WTC11 (cell line): ENCODE measurements around the gene C17orf75. TPM values are rescaled to one million over a fixed set of nuclear protein-coding genes. Genes with fewer than 3 reads are reported as not detected.

Experiments
- ATAC-seq: fragments of 200-7000 bp; cut with Tn5 transposase; 2 replicates; pipeline ENCODE4 v1.10.0; 2021; ENCODE audit warnings: mild to moderate bottlenecking, moderate library complexity
- CTCF ChIA-PET: fragments of 300-600 bp; sonication (Branson Sonifier 250); formaldehyde crosslinking; loops from one replicate; lab custom pipeline; 2021; ENCODE audit warnings: antibody characterized with exemption; lab: Charles Lee
- POLR2A ChIA-PET: fragments of 350-600 bp; sonication (Branson Sonifier 250); formaldehyde crosslinking; loops from one replicate; lab custom pipeline; 2021; ENCODE audit warnings: antibody characterized with exemption; lab: Charles Lee
- DNase-seq: peaks from one replicate; pipeline ENCODE4 v3.0.0; 2021; ENCODE audit warnings: low spot score
- H3K27ac Mint-ChIP-seq: 2 replicates; pipeline ENCODE4 v1.8.0; 2021; ENCODE audit warnings: mixed read lengths
- H3K27me3 Mint-ChIP-seq: 2 replicates; pipeline ENCODE4 v1.8.0; 2021; ENCODE audit warnings: low read depth, mild to moderate bottlenecking, moderate library complexity, mixed read lengths
- H3K36me3 Mint-ChIP-seq: 2 replicates; pipeline ENCODE4 v1.8.0; 2021; ENCODE audit warnings: mixed read lengths
- H3K4me1 Mint-ChIP-seq: 2 replicates; pipeline ENCODE4 v1.8.0; 2022; ENCODE audit warnings: mixed read lengths
- H3K4me3 Mint-ChIP-seq: 2 replicates; pipeline ENCODE4 v1.8.0; 2021; ENCODE audit warnings: mild to moderate bottlenecking, moderate library complexity, mixed read lengths
- H3K9me3 Mint-ChIP-seq: 2 replicates; pipeline ENCODE4 v1.8.0; 2021; ENCODE audit warnings: mixed read lengths
- AFF4 ChIP-seq: sonication (generic); formaldehyde crosslinking; IDR thresholded peaks from 2 replicates; pipeline ENCODE4 v1.8.1; 2023; ENCODE audit warnings: mild to moderate bottlenecking, missing genetic modification reagents, borderline replicate concordance
- ARID4B ChIP-seq: sonication (generic); formaldehyde crosslinking; IDR thresholded peaks from 2 replicates; pipeline ENCODE4 v1.8.0; 2023; ENCODE audit warnings: missing genetic modification reagents, mild to moderate bottlenecking, borderline replicate concordance
- ATF2 ChIP-seq: sonication (generic); formaldehyde crosslinking; IDR thresholded peaks from 2 replicates; pipeline ENCODE4 v1.8.1; 2022; ENCODE audit warnings: low read depth, missing genetic modification reagents, borderline replicate concordance
- CDX4 ChIP-seq: fragments of 250-450 bp; sonication (Bioruptor Pico); IDR thresholded peaks from 2 replicates; pipeline ENCODE4 v1.9.0; 2021; ENCODE audit warnings: moderate library complexity, mild to moderate bottlenecking, inconsistent platforms, borderline replicate concordance
- ESRRA ChIP-seq: sonication (generic); formaldehyde crosslinking; IDR thresholded peaks from 2 replicates; pipeline ENCODE4 v1.8.1; 2022; ENCODE audit warnings: mild to moderate bottlenecking, missing genetic modification reagents, borderline replicate concordance
- GRHL2 ChIP-seq: fragments of 250-450 bp; sonication (Bioruptor Pico); IDR thresholded peaks from 2 replicates; pipeline ENCODE4 v1.8.0; 2022; ENCODE audit warnings: mild to moderate bottlenecking, moderate library complexity; ENCODE audit not compliant: insufficient replicate concordance, severe bottlenecking
- HMGA2 ChIP-seq: fragments of 250-450 bp; sonication (Bioruptor Pico); IDR thresholded peaks from 2 replicates; pipeline ENCODE4 v1.4.0; 2021; ENCODE audit warnings: mild to moderate bottlenecking, moderate library complexity
- KAT7 ChIP-seq: sonication (generic); formaldehyde crosslinking; IDR thresholded peaks from 2 replicates; pipeline ENCODE4 v1.8.1; 2023; ENCODE audit warnings: missing genetic modification reagents, mild to moderate bottlenecking, borderline replicate concordance
- MAX ChIP-seq: sonication (generic); formaldehyde crosslinking; IDR thresholded peaks from 2 replicates; pipeline ENCODE4 v1.8.0; 2022; ENCODE audit warnings: mild to moderate bottlenecking, missing genetic modification reagents
- NFE2L1 ChIP-seq: sonication (generic); formaldehyde crosslinking; IDR thresholded peaks from 2 replicates; pipeline ENCODE4 v1.8.1; 2023; ENCODE audit warnings: missing genetic modification reagents
- NR3C1 ChIP-seq: sonication (generic); formaldehyde crosslinking; conservative IDR thresholded peaks from 2 replicates; pipeline ENCODE4 v1.8.1; 2023; ENCODE audit warnings: low read depth, mild to moderate bottlenecking, missing genetic modification reagents
- PRRX2 ChIP-seq: fragments of 250-450 bp; sonication (Bioruptor Pico); IDR thresholded peaks from 2 replicates; pipeline ENCODE4 v1.8.0; 2021; ENCODE audit warnings: mild to moderate bottlenecking
- SMAD4 ChIP-seq: sonication (generic); formaldehyde crosslinking; IDR thresholded peaks from 2 replicates; pipeline ENCODE4 v1.8.0; 2022; ENCODE audit warnings: mild to moderate bottlenecking, missing genetic modification reagents
- USF2 ChIP-seq: sonication (generic); formaldehyde crosslinking; IDR thresholded peaks from 2 replicates; pipeline ENCODE4 v1.8.1; 2023; ENCODE audit warnings: mild to moderate bottlenecking, missing genetic modification reagents, moderate library complexity
- ZNF219 ChIP-seq: sonication (generic); formaldehyde crosslinking; IDR thresholded peaks from 2 replicates; pipeline ENCODE4 v1.8.0; 2023; ENCODE audit warnings: missing genetic modification reagents, mild to moderate bottlenecking, borderline replicate concordance
- ZNF416 ChIP-seq: fragments of 250-450 bp; sonication (Bioruptor Pico); IDR thresholded peaks from 2 replicates; pipeline ENCODE4 v1.9.0; 2021; ENCODE audit warnings: mild to moderate bottlenecking, inconsistent platforms
- ZNF425 ChIP-seq: fragments of 250-450 bp; sonication (Bioruptor Pico); conservative IDR thresholded peaks from 2 replicates; pipeline ENCODE4 v1.9.0; 2021; ENCODE audit warnings: mild to moderate bottlenecking
- ZNF512 ChIP-seq: sonication (generic); formaldehyde crosslinking; IDR thresholded peaks from 2 replicates; pipeline ENCODE4 v1.8.1; 2022; ENCODE audit warnings: missing genetic modification reagents, borderline replicate concordance
- total RNA-seq: library from RNA; stranded (reverse); gene quantifications from 3 replicates; pipeline ENCODE4 v1.2.3, GENCODE V29; 2021

The C17orf75 gene
- total RNA-seq, 1 experiment from 2014 or later = 35.5 TPM

- H3K4me3 Mint-ChIP-seq = no peak overlapping the region
- ChIA-PET CTCF (interaction anchor here (1.2 to 2.0 kb wide), 2 partner anchors 11 to 79 kb away, joined by 4 to 6 read pairs; no protein-coding TSS in a partner anchor), POLR2A (no interaction called here)
- ATAC-seq = no peak
- no peaks in the 10 kb centered on the region for H3K9me3 Mint-ChIP-seq
- H3K4me1 Mint-ChIP-seq = no peaks in the 10 kb centered on the region
- TF ChIP-seq ARID4B (CRISPR knock-in tag) = no peak
- no peak for TF ChIP-seq AFF4 (CRISPR knock-in tag)
- no peak for TF ChIP-seq NR3C1 (CRISPR knock-in tag)
- TF ChIP-seq MAX (CRISPR knock-in tag) = no peak
- TF ChIP-seq ZNF416 (CRISPR knock-in tag) = no peak
- TF ChIP-seq KAT7 (CRISPR knock-in tag) = no peak
- TF ChIP-seq SMAD4 (CRISPR knock-in tag) = no peak
- no peak for TF ChIP-seq HMGA2 (CRISPR knock-in tag)
- no peak for TF ChIP-seq PRRX2
- no peak for TF ChIP-seq ESRRA
- no peak for TF ChIP-seq CDX4 (CRISPR knock-in tag)
- no peak for TF ChIP-seq NFE2L1 (CRISPR knock-in tag)
- TF ChIP-seq USF2 (CRISPR knock-in tag) = no peak
- TF ChIP-seq GRHL2 = no peak
- no peak for TF ChIP-seq ZNF425 (CRISPR knock-in tag)
- TF ChIP-seq ZNF512 (CRISPR knock-in tag) = no peak
- no peak for TF ChIP-seq ZNF219 (CRISPR knock-in tag)
- no peak for TF ChIP-seq ATF2 (CRISPR knock-in tag)
- H3K27ac Mint-ChIP-seq = no peak overlapping the region
- H3K27me3 Mint-ChIP-seq = no peaks in the 10 kb centered on the region
- no peak for DNase-seq
- H3K36me3 Mint-ChIP-seq = peaks cover 37% of the 10 kb centered on the region
Observed at GRCh38 chr17:32331243-32332040, 10.5 kb downstream of the C17orf75 start.
